ENCODE data around the gene EIF2D.

GRCh38 chr1:206554211-206554610 is 58.1 kb downstream of the EIF2D start:
- TF ChIP-seq POLR2AphosphoS5 (IDR thresholded peaks at IDR 0.05): no peak
- TF ChIP-seq CTCF (IDR thresholded peaks at IDR 0.05): no peak
- TF ChIP-seq POLR2A (IDR thresholded peaks at IDR 0.05): no peak
- TF ChIP-seq EP300 (IDR thresholded peaks at IDR 0.05): no peak
